Right hindlimb (tissue), 1 donor: ENCODE results near the gene HYCC1.
"Not testable (repeated sequence)": the region's sequence is repeated elsewhere in the genome, so short reads cannot be mapped to it uniquely, and the experiment has no call there.

Source experiments
- DNase-seq: peaks from one replicate; pipeline ENCODE4 v3.0.0-alpha.2; 2018

Gene HYCC1

DNA sequence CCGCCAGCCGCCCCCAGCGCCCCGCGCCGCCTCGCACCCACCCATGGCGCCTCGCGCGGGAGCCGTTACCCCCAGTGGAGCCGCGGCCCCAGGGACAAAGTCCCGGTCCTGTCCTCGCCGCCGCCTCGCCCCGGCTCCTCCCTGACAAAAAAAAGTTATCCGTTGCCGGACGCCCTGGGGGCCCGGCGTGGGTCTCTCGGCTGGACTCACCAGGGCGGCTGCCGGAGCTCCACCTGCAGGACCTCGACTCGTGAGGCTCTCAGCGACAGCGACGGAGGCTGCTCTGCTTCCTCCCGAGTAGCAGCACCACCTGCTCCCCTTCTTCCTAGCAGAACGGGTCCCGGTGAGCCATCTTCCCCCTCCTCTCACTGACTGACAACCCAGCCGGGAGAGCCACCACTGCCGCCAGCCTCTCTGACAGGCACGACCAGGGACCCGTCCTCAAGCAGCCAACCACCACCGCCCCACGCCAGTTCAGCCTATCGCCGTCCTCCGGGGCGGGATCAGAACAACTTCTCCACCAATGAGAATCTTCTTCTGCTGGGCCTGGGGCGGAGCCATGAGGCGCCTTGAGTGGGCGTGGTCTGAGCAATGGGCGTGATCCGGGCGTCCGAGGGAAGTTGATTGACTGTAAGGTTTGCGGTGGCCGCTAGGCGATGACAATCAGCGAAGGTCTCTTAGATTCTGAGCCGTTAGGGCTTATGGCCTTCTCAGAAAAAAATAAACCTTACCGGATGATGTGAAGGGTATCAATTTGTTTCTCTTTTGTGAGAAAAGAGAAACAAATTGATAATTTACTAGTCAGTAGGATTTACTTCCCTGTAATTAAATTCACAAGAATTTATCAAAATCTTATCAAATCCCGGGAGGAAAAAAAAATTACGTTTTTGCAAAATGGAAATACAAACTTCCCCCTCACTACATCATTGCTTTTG, at the start of gene HYCC1:
Gene HYCC1 (minus strand): TSS at position 416 of the 935 bp plus-strand sequence. CDS start 23,019 bp downstream, outside the sequence.
- DNase-seq: peak; percentile 99

- DNase-seq: no peak
Observed at GRCh38 chr7:23062452-23062851, 48.5 kb upstream of the HYCC1 start.

DNA sequence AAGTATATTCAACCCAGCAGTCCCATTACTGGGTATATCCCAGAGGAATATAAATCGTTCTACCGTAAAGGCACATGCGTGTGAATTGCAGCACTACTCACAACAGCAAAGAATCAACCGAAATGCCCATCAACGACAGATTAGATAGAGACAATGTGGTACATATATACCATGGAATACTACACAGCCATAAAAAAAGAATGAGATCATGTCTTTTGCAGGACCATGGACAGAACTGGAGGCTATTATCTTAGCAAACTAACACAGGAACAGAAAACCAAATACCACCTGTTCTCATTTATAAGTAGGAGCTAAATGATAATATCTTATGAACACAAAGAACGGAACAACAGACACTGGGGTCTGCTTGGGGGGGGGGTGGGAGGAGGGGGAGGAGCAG, 47.4 kb upstream of the HYCC1 start:
- no peak for DNase-seq

DNA sequence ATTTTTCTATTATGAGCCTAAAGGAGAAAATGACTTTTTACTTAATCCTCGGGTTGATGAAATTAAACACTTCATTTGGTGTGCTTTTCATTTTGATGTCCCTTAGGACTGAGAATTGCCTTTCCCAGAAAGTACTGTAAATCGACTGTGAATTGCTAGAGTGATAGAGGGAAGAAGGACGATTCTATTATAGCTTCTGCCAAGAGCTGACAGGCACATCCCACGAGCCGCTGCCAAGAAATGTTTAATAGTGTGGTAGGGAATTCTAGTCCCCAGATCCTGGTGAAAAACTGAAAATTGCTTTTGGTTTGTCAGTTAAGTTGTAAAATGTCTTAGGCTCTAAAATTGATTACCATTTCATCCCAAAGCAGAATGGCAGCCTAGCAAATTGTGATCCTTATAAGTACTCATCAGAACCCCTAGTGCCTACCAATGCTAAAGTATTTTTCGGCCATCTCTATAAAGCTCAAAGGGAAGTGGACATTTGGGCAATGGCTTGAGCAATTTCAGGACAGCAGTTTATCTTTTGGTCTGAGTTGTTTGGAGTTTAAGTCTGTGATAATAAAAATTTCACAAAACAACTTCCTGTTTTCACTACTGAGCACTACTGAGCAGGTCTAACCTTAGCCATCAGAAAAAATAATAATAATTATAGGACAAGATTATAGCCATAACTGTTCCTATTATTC, 44.6 kb upstream of the HYCC1 start:
- DNase-seq: peak; percentile 30

DNA sequence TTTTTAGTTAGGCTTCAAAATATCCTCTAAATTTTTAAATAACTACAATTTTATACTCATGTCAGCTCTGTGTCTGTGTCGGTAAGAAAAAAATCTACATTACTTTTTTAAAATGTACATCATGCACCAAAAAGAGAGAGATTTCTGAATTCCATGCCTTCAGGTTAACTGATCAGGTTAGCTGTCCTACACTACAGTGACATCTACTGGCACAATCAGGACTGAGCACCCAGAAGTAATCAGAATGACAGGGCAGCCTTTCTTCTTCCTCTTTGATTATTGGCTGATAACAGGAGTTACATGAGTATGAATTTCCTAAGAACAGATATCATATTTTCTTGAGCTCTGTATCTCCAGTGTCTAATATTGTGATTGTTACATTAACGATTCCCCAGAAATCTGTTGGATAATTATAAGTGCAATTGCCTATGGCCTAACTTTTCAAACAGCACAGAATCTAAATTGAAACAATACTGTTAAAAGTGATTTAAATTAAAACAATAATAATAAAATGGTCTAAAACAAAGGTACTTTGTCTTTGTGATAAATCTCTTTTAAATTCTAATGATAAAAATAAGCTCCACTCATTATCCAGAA, 41.8 kb upstream of the HYCC1 start:
- peak; percentile 45 for DNase-seq

GRCh38 chr7:23051124-23051485, 37.2 kb upstream of the HYCC1 start:
- DNase-seq: not testable (repeated sequence)

GRCh38 chr7:23046336-23046735, 32.4 kb upstream of the HYCC1 start:
- DNase-seq: not testable (repeated sequence)

- DNase-seq: not testable (repeated sequence)
Observed at GRCh38 chr7:23045086-23045485, 31.2 kb upstream of the HYCC1 start.

GRCh38 chr7:23044581-23044980, 30.7 kb upstream of the HYCC1 start:
- no peak for DNase-seq

GRCh38 chr7:23043441-23043840, 29.5 kb upstream of the HYCC1 start:
- no peak for DNase-seq

DNA sequence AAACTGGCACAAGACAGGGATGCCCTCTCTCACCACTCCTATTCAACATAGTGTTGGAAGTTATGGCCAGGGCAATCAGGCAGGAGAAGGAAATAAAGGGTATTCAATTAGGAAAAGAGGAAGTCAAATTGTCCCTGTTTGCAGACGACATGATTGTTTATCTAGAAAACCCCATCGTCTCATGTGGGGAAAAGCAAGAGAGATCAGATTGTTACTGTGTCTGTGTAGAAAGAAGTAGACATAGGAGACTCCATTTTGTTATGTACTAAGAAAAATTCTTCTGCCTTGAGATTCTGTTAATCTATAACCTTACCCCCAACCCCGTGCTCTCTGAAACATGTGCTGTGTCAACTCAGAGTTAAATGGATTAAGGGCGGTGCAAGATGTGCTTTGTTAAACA, 25.7 kb upstream of the HYCC1 start:
- not testable (repeated sequence) for DNase-seq

- DNase-seq: not testable (repeated sequence)
Observed at GRCh38 chr7:23035542-23036371, 21.8 kb upstream of the HYCC1 start.

GRCh38 chr7:23027261-23027660, 13.3 kb upstream of the HYCC1 start:
- DNase-seq: no peak

DNA sequence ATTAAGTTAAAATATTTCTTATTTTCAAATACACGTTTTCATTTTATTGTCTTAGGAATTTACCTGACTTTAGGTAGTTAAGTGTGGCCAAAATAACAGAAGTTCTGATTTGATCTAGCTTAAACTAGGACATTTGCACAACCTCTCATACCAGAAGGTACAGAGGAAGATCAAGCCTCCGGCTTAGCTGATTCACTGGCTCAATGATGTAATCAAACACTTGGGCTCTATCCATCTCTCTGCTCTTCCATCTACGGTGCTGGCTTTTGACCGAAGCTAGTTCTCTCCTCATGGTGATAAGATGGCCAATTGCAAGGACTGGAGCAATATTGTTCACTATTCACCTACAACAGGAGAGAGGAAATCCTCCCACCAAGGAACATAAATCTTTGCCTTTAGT, 12.2 kb upstream of the HYCC1 start:
- DNase-seq: no peak

GRCh38 chr7:23024454-23024853, 10.5 kb upstream of the HYCC1 start:
- no peak for DNase-seq

GRCh38 chr7:23022851-23023250, 8.9 kb upstream of the HYCC1 start:
- DNase-seq: no peak

- peak; percentile 25 for DNase-seq
Observed at GRCh38 chr7:23022258-23022769, 8.4 kb upstream of the HYCC1 start.

DNA sequence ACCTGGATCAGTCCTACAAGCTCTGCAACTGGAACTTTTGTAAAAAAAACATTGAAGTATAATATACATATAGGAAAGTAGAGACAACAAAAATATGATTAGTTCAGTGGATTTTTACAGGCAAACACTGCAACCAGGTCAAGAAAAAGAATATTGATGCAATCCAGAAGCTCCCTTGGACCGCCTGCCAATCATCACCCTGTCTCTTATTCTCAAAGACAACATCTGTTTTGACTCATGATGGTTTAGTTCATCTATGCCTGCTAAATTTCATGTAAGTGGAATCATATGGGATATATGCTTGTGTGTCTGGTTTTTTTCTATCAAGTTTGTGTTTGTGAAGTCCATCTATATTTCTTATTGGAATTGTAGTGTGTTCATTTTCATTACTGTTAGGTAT, 7.7 kb upstream of the HYCC1 start:
- DNase-seq: no peak

DNA sequence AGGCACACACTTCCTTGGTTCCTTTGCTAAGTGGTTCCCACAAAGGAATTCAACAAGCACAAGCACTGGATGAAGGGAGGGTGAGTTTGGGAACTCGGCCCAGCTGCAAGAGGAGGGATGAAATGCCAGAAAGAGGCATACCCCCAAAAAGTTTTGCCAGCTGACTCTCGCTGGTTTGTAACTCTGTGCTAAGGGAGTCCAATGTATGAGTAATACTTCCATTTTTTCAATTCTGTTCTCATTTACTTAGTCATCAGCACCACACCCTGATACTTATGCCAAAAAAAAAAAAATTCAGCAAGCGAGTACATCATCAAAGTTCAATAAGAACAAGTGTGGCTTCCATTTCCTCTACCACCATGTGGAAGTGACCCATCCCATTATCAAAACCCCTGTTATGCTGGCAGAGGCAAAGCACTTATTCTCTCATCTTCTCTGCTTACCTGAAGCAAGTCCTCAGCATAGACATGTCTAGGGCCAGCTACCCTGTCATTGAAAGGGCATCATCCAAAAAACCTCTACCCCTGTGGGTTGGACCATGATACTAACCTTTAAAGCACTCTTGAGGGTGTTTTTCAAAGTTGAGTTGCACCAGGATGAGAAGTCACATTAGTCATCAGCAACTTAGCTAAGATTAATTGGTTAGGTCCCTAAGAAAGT, 6.9 kb upstream of the HYCC1 start:
- DNase-seq: no peak

DNA sequence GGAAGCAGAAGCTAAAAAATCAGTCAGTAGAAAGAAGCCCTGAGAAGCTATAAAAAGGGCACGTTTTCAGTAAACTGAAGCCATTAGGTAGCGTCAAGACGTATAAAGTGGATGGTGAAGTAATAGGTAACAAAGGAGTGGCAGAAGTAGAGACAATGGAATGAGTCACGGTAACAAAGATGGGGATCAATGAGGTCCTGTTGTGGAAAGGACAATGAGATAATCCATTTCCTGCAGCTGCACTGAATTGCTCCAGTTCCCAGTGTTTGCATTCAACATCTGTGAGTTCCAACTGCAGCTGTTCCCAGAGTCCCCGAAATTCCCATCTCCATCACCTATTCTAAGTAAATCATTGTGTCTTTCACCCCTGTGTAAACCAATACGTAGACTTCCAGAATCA, 4.8 kb upstream of the HYCC1 start:
- no peak for DNase-seq

- DNase-seq: no peak
Observed at GRCh38 chr7:23017309-23017708, 3.4 kb upstream of the HYCC1 start.
